Activated naive CD8-positive, alpha-beta T cell treated with anti-CD3 and anti-CD28 coated beads, Interleukin-2, amount 10 ng/mL, durations not matched to agents 7 days and 5 days (primary cell): ENCODE measurements around the gene EFCAB7. TPM values are rescaled to one million over a fixed set of nuclear protein-coding genes. Genes with fewer than 3 reads are reported as not detected.

Source experiments
- ATAC-seq: fragments of 150-1000 bp; cut with Tn5 transposase; one replicate; pipeline ENCODE4 v1.10.0; 2021; ENCODE audit warnings: low read depth, moderate library complexity
- POLR2A ChIA-PET: fragments of 350-600 bp; sonication (Branson Sonifier 250); formaldehyde crosslinking; loops from one replicate; lab custom pipeline; 2021; ENCODE audit warnings: antibody characterized with exemption; lab: Charles Lee
- DNase-seq: peaks from one replicate; pipeline ENCODE4 v3.0.0; 2021
- H3K27ac Mint-ChIP-seq: one replicate; pipeline ENCODE4 v1.8.0; 2022; ENCODE audit warnings: mild to moderate bottlenecking, mixed read lengths
- H3K27me3 Mint-ChIP-seq: one replicate; pipeline ENCODE4 v1.8.0; 2022; ENCODE audit warnings: mild to moderate bottlenecking, moderate library complexity, mixed read lengths
- H3K36me3 Mint-ChIP-seq: one replicate; pipeline ENCODE4 v1.8.0; 2021; ENCODE audit warnings: mild to moderate bottlenecking, mixed read lengths
- H3K4me1 Mint-ChIP-seq: one replicate; pipeline ENCODE4 v1.8.0; 2021; ENCODE audit warnings: mixed read lengths
- H3K4me3 Mint-ChIP-seq: one replicate; pipeline ENCODE4 v1.8.0; 2022; ENCODE audit warnings: mild to moderate bottlenecking, moderate library complexity, mixed read lengths
- H3K9me3 Mint-ChIP-seq: one replicate; pipeline ENCODE4 v1.8.0; 2021; ENCODE audit warnings: mixed read lengths
- total RNA-seq, 2 experiments: library from RNA; stranded (reverse); gene quantifications; one replicate each; pipeline ENCODE4 v1.2.3, GENCODE V29; 2021

The EFCAB7 gene
- total RNA-seq, 2 experiments from 2014 or later: 7.4 to 11.8 TPM

- Mint-ChIP-seq H3K4me1 (peaks cover 11% of the 10 kb centered on the region), H3K27me3 (no peaks in the 10 kb centered on the region), H3K9me3 (no peaks in the 10 kb centered on the region), H3K27ac (no peak overlapping the region), H3K4me3 (no peak overlapping the region), H3K36me3 (peaks cover 6% of the 10 kb centered on the region)
- no peak for ATAC-seq
- POLR2A ChIA-PET: no interaction called here
- DNase-seq: no peak
These were observed 97.3 kb downstream of the EFCAB7 start for GRCh38 chr1:63620671-63621070.

DNA sequence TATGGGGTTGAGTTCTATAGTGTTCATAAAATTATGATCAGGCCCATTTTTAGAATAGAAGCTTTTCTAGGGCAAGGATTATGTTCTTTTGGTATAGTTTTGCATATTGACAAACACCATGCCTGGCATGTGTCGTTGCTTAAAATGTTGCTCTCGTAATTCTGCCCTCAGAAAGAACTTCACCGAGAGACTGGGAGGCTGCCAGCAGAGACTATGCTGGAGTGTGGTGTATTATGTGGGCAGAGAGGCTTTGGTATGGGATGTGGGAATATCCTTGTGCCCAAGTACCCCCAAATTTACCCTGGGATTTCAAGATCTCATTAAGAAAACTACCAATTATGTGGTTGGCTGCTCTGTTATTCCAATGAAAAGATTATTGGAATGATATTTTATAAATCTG, 97.8 kb downstream of the EFCAB7 start:
- no peak overlapping the region for H3K27ac Mint-ChIP-seq
- DNase-seq (no peak), ATAC-seq (no peak)
- peaks cover 12% of the 10 kb centered on the region for H3K4me1 Mint-ChIP-seq
- H3K27me3 Mint-ChIP-seq: no peaks in the 10 kb centered on the region
- no peak overlapping the region for H3K4me3 Mint-ChIP-seq
- POLR2A ChIA-PET: no interaction called here
- H3K36me3 Mint-ChIP-seq: peaks cover 5% of the 10 kb centered on the region
- H3K9me3 Mint-ChIP-seq: no peaks in the 10 kb centered on the region

GRCh38 chr1:63621698-63622097, 98.4 kb downstream of the EFCAB7 start:
- Mint-ChIP-seq H3K27ac (no peak overlapping the region), H3K4me3 (no peak overlapping the region), H3K27me3 (no peaks in the 10 kb centered on the region), H3K36me3 (peaks cover 7% of the 10 kb centered on the region), H3K4me1 (peaks cover 15% of the 10 kb centered on the region), H3K9me3 (no peaks in the 10 kb centered on the region)
- ATAC-seq: no peak
- no peak for DNase-seq
- POLR2A ChIA-PET: no interaction called here

Other genes with a start within 250 kb of the EFCAB7 start
- not detected for gene FOXD3, start 201.0 kb upstream of the EFCAB7 start, total RNA-seq
- gene ALG6, start 155.9 kb upstream of the EFCAB7 start, total RNA-seq: 10 to 100 TPM; 23.0 to 25.7 TPM
- gene ITGB3BP, start 300 bp upstream of the EFCAB7 start, total RNA-seq: 10 to 100 TPM; 47.0 to 49.4 TPM
- 10 to 100 TPM; 47.3 to 51.0 TPM for gene PGM1, start 69.9 kb downstream of the EFCAB7 start, total RNA-seq